HG02610 (cell line): ENCODE measurements around the gene LMNTD1.
"Not testable (repeated sequence)": the region's sequence is repeated elsewhere in the genome, so short reads cannot be mapped to it uniquely, and the experiment has no call there.

ENCODE experiments used
- ATAC-seq: cut with Tn5 transposase; IDR thresholded peaks from one replicate; pipeline ENCODE4 v1.9.1; 2021; ENCODE audit warnings: mild to moderate bottlenecking, moderate library complexity; ENCODE audit not compliant: unreplicated experiment

The LMNTD1 gene

GRCh38 chr12:25553098-25553497 lies at the start of gene LMNTD1:
TSS of gene LMNTD1 (minus strand) at chr12:25553283. CDS start at chr12:25552959, 324 bp downstream.
- no peak for ATAC-seq

GRCh38 chr12:25598956-25599355 lies 45.9 kb upstream of the LMNTD1 start:
- no peak for ATAC-seq

- ATAC-seq, result not testable (repeated sequence)
Measured at GRCh38 chr12:25595496-25595895, 42.4 kb upstream of the LMNTD1 start.

GRCh38 chr12:25594376-25594775 lies 41.3 kb upstream of the LMNTD1 start:
- ATAC-seq, result no peak

GRCh38 chr12:25592725-25593495 lies 39.8 kb upstream of the LMNTD1 start:
- no peak for ATAC-seq

GRCh38 chr12:25591144-25591543 lies 38.1 kb upstream of the LMNTD1 start:
- ATAC-seq, result no peak

DNA sequence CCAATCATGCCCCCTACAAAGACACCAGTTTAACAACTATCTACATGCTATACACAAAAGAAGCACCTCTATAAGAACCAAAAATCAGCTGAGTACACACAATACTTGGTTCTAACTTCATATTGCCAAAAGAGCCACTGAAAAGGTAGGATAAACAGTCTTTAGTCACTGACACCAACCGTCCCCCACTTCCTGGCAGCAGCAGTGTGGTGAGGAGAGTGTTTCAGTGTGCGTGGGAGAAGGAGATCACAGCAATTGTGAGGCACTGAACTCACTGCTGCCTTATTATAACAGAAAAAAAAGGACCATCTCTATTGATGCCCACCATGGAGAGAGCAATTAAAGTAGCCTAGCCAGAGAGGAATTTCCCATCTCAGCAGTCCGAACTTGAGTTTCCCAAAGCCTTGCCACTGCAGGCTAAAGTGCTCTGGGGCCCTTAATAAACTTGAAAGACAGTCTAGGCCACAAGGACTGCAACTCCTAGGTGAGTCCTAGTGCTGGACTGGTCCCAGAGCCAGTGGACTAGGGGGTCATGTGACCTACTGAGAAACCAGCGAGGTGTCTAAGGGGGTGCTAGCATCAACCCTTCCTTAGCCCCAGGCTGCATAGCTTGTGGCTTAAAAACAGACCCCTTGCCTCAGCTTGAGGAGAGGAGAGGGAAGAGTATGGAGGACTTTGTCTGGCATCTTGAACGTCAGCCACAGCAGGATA lies 37.1 kb upstream of the LMNTD1 start:
- no peak for ATAC-seq

GRCh38 chr12:25587346-25587745 lies 34.3 kb upstream of the LMNTD1 start:
- no peak for ATAC-seq

DNA sequence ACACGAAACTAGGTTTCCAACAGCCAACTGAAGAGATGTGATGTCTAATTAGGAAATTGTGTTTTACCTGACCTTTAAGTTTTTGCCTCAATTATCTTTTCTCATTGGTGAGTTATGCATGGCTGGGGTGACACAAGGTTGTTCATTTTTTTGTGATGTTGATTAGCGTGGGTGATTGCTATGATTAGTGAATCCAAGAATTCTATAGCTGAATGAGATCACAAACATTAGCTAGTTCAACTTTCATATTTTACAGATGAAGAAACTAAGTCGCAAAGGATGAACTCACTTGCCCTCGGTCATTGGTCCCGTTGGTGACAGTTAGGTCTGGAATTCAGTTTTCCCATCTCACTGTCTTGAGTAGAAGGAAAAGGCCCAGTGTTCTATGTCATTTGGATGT lies 32.6 kb upstream of the LMNTD1 start:
- no peak for ATAC-seq

GRCh38 chr12:25585021-25585523 lies 32.0 kb upstream of the LMNTD1 start:
- ATAC-seq, result no peak

DNA sequence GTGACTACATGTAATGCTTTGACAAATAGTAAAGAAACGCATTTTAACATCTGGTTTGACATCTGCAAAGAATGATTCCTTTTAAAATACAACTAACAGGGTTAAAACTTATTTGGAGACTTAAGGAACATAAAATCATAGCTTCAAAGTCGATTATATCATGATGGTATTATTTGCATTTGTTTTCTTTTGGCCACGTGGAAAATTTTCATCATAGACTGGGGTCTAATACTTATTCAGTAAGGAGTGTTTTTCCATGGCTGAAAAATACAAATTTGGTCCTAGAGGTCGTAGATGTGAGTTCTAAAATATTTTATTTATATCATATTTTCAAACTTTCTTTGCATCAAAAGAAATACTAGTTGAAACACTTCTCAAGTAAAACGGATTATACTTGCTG lies 31.5 kb upstream of the LMNTD1 start:
- ATAC-seq, result no peak

DNA sequence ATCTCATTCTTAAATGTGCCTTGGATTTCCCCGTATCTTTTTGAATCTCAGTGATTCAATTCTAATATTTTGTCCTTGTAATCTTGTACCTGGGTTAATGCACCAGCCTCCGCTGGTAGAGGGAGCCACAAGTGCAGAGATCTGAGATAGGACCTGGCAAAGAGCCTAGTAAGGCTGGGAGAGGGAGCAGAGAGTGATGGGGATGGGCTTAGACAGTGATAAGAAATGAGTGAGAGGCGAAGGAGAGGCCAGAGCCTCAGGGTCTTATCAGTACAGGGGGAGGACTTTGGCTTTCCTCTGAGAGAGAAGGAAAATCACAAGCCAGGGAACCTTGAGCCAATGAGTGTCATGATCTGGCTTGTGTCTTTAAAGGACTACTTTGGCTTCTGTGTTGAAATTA lies 30.5 kb upstream of the LMNTD1 start:
- ATAC-seq, result no peak

- ATAC-seq, result no peak
Measured at GRCh38 chr12:25581067-25581466, 28.0 kb upstream of the LMNTD1 start.

DNA sequence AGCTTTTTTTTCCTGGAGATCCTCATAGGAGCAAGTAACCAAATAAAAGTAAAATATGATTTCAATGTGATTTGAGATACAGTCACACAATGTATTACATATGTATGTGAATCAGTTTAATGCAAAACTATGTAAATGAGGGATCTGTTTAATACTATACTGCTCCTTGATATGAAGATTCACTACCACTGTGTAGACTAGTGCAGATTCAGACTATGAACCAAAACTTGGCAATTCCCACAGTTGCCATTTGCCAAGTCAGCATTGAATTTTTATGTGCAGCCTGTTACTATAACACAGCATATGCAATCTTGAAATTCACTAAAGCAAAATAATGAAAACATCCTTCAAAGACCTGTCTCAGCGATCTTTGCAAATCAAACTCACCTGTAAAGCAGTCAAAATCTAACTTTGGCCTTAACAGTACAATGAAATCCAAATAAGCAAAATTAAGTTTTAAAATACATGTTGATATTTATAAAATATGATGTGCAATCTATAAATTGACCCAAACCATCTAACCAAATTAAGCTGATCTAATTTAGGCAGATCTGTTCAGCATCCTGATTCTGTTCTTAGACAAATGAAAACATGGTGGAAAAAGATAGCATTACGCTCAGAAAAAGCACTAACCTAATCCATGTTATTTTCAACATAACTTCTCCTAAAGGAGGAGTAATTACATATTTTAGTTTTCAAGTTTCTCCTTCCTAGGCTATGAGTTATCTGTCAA lies 25.5 kb upstream of the LMNTD1 start:
- ATAC-seq, result no peak

GRCh38 chr12:25574761-25575160 lies 21.7 kb upstream of the LMNTD1 start:
- ATAC-seq, result no peak

DNA sequence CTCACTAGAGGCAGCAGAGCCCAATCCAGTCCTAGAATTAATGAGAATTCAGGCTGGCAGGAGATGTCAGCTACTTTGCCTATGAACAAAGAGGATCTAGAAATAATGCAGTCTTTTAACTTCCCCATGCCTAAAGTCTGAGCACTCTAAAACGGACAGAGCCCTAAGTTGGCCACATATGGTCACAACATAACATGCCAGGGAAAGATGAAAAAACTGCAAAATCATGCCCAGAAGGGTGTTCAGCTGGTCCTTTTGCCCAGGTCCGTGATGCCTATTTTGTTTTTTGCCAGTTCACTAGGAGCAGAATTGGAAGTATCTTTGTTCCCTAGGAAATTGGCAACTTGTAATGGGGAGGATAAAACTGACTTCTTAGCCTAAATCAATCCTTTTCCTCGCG lies 20.3 kb upstream of the LMNTD1 start:
- no peak for ATAC-seq

- no peak for ATAC-seq
Measured at GRCh38 chr12:25570418-25570817, 17.3 kb upstream of the LMNTD1 start.

GRCh38 chr12:25566202-25566949 lies 13.3 kb upstream of the LMNTD1 start:
- no peak for ATAC-seq

DNA sequence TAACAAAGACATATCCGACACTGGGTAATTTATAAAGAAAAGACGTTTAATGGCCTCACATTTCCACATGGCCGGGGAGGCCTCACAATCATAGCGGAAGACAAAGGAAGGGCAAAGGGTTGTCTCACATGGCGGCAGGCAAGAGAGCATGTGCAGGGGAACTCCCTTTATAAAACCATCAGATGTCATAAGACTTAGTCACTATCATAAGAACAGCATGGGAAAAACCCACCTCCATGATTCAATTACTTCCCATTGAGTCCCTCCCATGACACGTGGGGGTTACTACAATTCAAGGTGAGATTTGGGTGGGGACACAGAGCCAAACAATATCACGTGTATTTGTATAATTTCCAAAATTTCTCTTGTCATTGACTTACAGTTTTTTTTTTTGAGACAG lies 5.5 kb upstream of the LMNTD1 start:
- no peak for ATAC-seq

DNA sequence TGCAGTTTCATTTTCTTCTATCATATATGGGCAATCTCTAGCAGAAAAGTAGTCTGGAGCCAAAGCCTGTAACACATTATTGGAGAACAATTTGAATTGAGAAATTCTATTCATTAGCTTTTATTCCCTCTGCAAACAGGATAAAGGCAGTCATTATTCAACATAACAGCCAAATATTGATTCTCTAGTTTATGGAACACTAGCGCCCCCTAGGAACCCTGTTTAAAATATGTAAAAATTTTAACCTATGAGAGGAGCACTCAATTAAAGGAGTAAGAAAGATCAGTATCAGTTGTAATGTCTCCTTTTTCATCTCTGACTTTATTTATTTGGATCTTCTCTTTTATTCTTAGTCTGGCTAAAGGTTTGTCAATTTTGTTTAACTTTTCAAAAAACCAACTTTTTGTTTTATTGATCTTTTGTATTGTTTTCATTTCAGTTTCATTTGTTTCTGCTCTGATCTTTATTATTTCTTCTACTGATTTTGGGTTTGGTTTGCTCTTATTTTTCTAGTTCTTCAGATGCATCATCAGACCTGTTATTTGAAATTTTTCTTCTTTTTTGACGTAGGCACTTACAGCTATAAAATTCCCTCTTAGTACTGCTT lies 4.8 kb upstream of the LMNTD1 start:
- ATAC-seq, result no peak
